ENCODE measurements around the gene PLCL2.

DNA sequence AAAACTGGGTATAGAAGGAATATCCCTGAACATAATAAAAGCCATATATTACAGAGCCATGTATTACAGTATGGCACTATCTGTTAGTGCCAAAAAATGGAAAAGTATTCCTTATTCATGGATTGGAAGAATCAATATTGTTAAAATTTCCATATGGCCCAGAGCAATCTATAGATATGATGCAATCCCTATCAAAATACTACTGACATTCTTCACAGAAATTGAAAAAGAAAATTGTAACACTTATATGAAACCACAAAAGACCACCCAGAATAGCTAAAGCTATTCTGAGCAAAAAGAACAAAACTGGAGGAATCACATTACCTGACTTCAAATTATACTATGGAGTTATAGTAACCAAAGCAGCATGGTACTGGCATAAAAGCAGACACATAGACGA, 218.8 kb downstream of the PLCL2 start:
- TF ChIP-seq, protein P1, sequence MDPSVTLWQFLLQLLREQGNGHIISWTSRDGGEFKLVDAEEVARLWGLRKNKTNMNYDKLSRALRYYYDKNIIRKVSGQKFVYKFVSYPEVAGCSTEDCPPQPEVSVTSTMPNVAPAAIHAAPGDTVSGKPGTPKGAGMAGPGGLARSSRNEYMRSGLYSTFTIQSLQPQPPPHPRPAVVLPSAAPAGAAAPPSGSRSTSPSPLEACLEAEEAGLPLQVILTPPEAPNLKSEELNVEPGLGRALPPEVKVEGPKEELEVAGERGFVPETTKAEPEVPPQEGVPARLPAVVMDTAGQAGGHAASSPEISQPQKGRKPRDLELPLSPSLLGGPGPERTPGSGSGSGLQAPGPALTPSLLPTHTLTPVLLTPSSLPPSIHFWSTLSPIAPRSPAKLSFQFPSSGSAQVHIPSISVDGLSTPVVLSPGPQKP (IDR thresholded peaks at IDR 0.05; ENCODE audit: low read depth, low read length) = no peak
- TF ChIP-seq, protein P2, sequence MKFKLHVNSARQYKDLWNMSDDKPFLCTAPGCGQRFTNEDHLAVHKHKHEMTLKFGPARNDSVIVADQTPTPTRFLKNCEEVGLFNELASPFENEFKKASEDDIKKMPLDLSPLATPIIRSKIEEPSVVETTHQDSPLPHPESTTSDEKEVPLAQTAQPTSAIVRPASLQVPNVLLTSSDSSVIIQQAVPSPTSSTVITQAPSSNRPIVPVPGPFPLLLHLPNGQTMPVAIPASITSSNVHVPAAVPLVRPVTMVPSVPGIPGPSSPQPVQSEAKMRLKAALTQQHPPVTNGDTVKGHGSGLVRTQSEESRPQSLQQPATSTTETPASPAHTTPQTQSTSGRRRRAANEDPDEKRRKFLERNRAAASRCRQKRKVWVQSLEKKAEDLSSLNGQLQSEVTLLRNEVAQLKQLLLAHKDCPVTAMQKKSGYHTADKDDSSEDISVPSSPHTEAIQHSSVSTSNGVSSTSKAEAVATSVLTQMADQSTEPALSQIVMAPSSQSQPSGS (IDR thresholded peaks at IDR 0.05; ENCODE audit: low read length) = no peak
- TF ChIP-seq ETV6 (conservative IDR thresholded peaks at IDR 0.05 in 1 of 2, IDR thresholded peaks at IDR 0.05 in 1 of 2; ENCODE audit: borderline replicate concordance in 1 of 2, low read depth in 1 of 2) (no peak), ZNF24 (IDR thresholded peaks at IDR 0.05) (no peak), MEF2A (IDR thresholded peaks at IDR 0.05; ENCODE audit: insufficient read depth, low read depth, low read length) (no peak), POLR2AphosphoS5 (IDR thresholded peaks at IDR 0.05; ENCODE audit: low read length) (no peak), EP300 (IDR thresholded peaks at IDR 0.05; ENCODE audit: borderline replicate concordance in 1 of 2, control insufficient read depth in 1 of 2, low read depth in 2 of 2, low read length in 2 of 2) (no peak), EZH2 (IDR thresholded peaks at IDR 0.05; ENCODE audit: borderline replicate concordance, control insufficient read depth, low read depth, low read length) (no peak), NFIC (IDR thresholded peaks at IDR 0.05; ENCODE audit: low read depth, low read length) (no peak), NR2C2 (IDR thresholded peaks at IDR 0.05; ENCODE audit: borderline replicate concordance, control insufficient read depth, insufficient read length, low read depth) (no peak), KLF5 (IDR thresholded peaks at IDR 0.05; ENCODE audit: partially characterized antibody) (no peak), MYB (IDR thresholded peaks at IDR 0.05; ENCODE audit: borderline replicate concordance, low read depth, low read length) (no peak), HDAC6 (IDR thresholded peaks at IDR 0.05; ENCODE audit: unreplicated experiment) (no peak)
- TF ChIP-seq, protein P3, sequence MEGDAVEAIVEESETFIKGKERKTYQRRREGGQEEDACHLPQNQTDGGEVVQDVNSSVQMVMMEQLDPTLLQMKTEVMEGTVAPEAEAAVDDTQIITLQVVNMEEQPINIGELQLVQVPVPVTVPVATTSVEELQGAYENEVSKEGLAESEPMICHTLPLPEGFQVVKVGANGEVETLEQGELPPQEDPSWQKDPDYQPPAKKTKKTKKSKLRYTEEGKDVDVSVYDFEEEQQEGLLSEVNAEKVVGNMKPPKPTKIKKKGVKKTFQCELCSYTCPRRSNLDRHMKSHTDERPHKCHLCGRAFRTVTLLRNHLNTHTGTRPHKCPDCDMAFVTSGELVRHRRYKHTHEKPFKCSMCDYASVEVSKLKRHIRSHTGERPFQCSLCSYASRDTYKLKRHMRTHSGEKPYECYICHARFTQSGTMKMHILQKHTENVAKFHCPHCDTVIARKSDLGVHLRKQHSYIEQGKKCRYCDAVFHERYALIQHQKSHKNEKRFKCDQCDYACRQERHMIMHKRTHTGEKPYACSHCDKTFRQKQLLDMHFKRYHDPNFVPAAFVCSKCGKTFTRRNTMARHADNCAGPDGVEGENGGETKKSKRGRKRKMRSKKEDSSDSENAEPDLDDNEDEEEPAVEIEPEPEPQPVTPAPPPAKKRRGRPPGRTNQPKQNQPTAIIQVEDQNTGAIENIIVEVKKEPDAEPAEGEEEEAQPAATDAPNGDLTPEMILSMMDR (IDR thresholded peaks at IDR 0.05 in 2 of 3, conservative IDR thresholded peaks at IDR 0.05 in 1 of 3; ENCODE audit: control insufficient read depth in 2 of 3, extremely low read depth in 1 of 3, insufficient read depth in 1 of 3, low read depth in 3 of 3, low read length in 3 of 3) = no peak

All from GM12878 (cell line).